Measurements from ENCODE around the gene MAGEB17. TPM values are rescaled to one million over a fixed set of nuclear protein-coding genes. Genes with fewer than 3 reads are reported as not detected.
A peak's percentile ranks its signal among the peaks of the same experiment; 100 is the strongest.

MAGEB17 gene
- total and polyA plus RNA-seq, 2 of the 8 experiments (the other 6 are each of a cell fraction or from before 2014, with no cell fraction given), result 0.48 to 1.1 TPM

- H3K4me1 ChIP-seq (replicated peaks in 1 of 4; ENCODE audit: control insufficient read depth in 3 of 4, insufficient read depth in 4 of 4, low read length in 3 of 4), result peaks cover 2 to 16% (median 12%) of the 10 kb centered on the region in 4 experiments; a peak in 5 of 7 replicates
- no peaks in the 10 kb centered on the region for H3K79me1 ChIP-seq (ENCODE audit: low read depth, low read length)
- peak overlapping the region; percentile 12 to 53; a peak in 3 of 4 replicates for H3K4me2 ChIP-seq (ENCODE audit: insufficient read depth in 1 of 2, low read depth in 2 of 2, low read length in 2 of 2)
- no peaks in the 10 kb centered on the region for H3K9me3 ChIP-seq (ENCODE audit: insufficient read depth in 2 of 2, low read depth in 1 of 2, low read length in 1 of 2)
- H3K36me3 ChIP-seq (ENCODE audit: control insufficient read depth in 2 of 4, insufficient read depth in 4 of 4, low read length in 3 of 4), result no peaks in the 10 kb centered on the region
- H4K5ac ChIP-seq (ENCODE audit: insufficient read length, low read depth, low read length), result peak overlapping the region; percentile 78
- 49% methylated on average over 4 of the region's 4 CpGs; no CpG with 5 or more reads in 1 of the 2 experiments for WGBS, 2 experiments (ENCODE audit: extremely low coverage in 1 of 2, insufficient coverage in 1 of 2, insufficient read length in 1 of 2, insufficient replicate concordance in 2 of 2, low coverage in 1 of 2, low lambda C conversion rate in 2 of 2, missing lambda C conversion rate in 1 of 2)
- DNase-seq (ENCODE audit: low read depth in 1 of 2, low spot score in 2 of 2) (no peak), FAIRE-seq (no peak)
- no peak overlapping the region for H3K9ac ChIP-seq (replicated peaks in 1 of 4; ENCODE audit: extremely low read depth in 1 of 4, low read depth in 3 of 4, low read length in 3 of 4)
- no peak overlapping the region for H2BK15ac ChIP-seq (ENCODE audit: low read length)
- CTCF ChIA-PET (ENCODE audit: partially characterized antibody), result interaction anchor here (1.0 to 1.1 kb wide), 3 partner anchors 241 to 258 kb away, joined by 3 read pairs; no protein-coding TSS in a partner anchor
- H2BK20ac ChIP-seq (ENCODE audit: low read length), result no peak overlapping the region
- no peak overlapping the region for H2AK5ac ChIP-seq (ENCODE audit: low read depth, low read length)
- no peaks in the 10 kb centered on the region for H3K79me2 ChIP-seq (ENCODE audit: control insufficient read depth in 1 of 2, insufficient read depth in 2 of 2, low read length in 2 of 2)
- no peak overlapping the region for H3K56ac ChIP-seq (replicated peaks; ENCODE audit: insufficient read length, low read depth, low read length)
- H3K14ac ChIP-seq (ENCODE audit: insufficient read length), result peak overlapping the region; percentile 80
- H3K4me3 ChIP-seq (ENCODE audit: extremely low read depth in 1 of 4, insufficient read depth in 2 of 4, low read depth in 3 of 4, low read length in 4 of 4), result no peak overlapping the region; a peak in 1 of 8 replicates
- H4K8ac ChIP-seq (ENCODE audit: extremely low read depth, insufficient read depth, low read length), result no peak overlapping the region
- POLR2A ChIA-PET (ENCODE audit: partially characterized antibody), result interaction anchor here (0.9 to 1.2 kb wide), 5 partner anchors 9 to 23 kb away, joined by 3 to 4 read pairs (median 4); no protein-coding TSS in a partner anchor
- no peak for TF ChIP-seq CTCF (IDR thresholded peaks at IDR 0.05; ENCODE audit: control extremely low read depth in 1 of 3, insufficient read depth in 1 of 3, low read depth in 1 of 3, low read length in 3 of 3)
- H3K27me3 ChIP-seq (replicated peaks in 1 of 4; ENCODE audit: control insufficient read depth in 3 of 4, extremely low read depth in 1 of 4, insufficient read depth in 3 of 4, low read length in 3 of 4), result no peaks in the 10 kb centered on the region
- H4K20me1 ChIP-seq (replicated peaks in 1 of 2; ENCODE audit: control insufficient read depth in 1 of 2, insufficient read depth in 2 of 2, low read length in 2 of 2), result no peaks in the 10 kb centered on the region
- 0 out of 2 replicates have a peak overlapping the region, but pooled peaks have one; percentile 63 for H2BK12ac ChIP-seq (ENCODE audit: low read depth, low read length)
- H2AFZ ChIP-seq (ENCODE audit: low read length), result no peak overlapping the region
- H2BK5ac ChIP-seq (ENCODE audit: low read depth, low read length), result peak overlapping the region; percentile 93; the same call in 1 of the 2 replicates
- H2BK120ac ChIP-seq (replicated peaks; ENCODE audit: low read depth, low read length), result peak overlapping the region; percentile 99
- peak overlapping the region; percentile 53 for H3K4ac ChIP-seq (replicated peaks; ENCODE audit: insufficient read length, low read depth, low read length)
- H3K27ac ChIP-seq (ENCODE audit: low read depth, low read length), result no peak overlapping the region
- no peak overlapping the region for H3K23ac ChIP-seq (ENCODE audit: insufficient read length)
- H4K91ac ChIP-seq (replicated peaks; ENCODE audit: insufficient read length, low read length), result peak overlapping the region; percentile 97
- no peak overlapping the region for H3K18ac ChIP-seq (ENCODE audit: extremely low read depth, low read length)
- no peaks in the 10 kb centered on the region for H3K23me2 ChIP-seq (ENCODE audit: low read depth, low read length)
Observed at GRCh38 chrX:16187024-16187760, 19.9 kb downstream of the MAGEB17 start.
